Astrocyte (in vitro differentiated cells and primary cell): ENCODE measurements around the gene PRDM2.

ENCODE experiments used
- EZH2 ChIP-seq: IDR thresholded peaks from 2 replicates; pipeline ENCODE4 v1.6.1; 2012; ENCODE audit warnings: mild to moderate bottlenecking, low read length, inconsistent platforms; ENCODE audit not compliant: insufficient read depth
- TF ChIP-seq, protein P1 (sequence below): IDR thresholded peaks from 2 replicates; pipeline ENCODE4 v1.5.1; 2011; ENCODE audit warnings: low read depth, mild to moderate bottlenecking, inconsistent platforms, low read length, moderate library complexity; ENCODE audit not compliant: insufficient read depth

DNA sequence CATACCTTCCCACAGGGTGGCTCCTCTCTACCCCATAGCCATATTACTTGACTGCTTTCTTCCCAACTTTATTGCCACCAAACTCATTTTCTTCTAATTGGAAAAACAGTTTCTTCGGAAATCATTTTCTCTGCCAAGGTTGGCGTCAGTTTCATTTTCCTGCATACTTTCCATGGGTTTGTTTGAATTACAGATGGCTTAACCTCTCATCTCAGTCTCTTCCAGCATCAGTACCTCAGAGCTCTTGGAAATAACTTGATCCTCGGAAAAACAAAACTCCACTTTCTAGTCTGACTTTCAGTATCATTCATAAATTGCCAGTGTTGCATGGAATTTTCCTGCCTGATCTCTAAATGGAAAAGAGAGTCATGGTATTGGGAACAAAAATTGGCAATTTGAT, 20.3 kb upstream of the PRDM2 start:
- TF ChIP-seq, protein P1, sequence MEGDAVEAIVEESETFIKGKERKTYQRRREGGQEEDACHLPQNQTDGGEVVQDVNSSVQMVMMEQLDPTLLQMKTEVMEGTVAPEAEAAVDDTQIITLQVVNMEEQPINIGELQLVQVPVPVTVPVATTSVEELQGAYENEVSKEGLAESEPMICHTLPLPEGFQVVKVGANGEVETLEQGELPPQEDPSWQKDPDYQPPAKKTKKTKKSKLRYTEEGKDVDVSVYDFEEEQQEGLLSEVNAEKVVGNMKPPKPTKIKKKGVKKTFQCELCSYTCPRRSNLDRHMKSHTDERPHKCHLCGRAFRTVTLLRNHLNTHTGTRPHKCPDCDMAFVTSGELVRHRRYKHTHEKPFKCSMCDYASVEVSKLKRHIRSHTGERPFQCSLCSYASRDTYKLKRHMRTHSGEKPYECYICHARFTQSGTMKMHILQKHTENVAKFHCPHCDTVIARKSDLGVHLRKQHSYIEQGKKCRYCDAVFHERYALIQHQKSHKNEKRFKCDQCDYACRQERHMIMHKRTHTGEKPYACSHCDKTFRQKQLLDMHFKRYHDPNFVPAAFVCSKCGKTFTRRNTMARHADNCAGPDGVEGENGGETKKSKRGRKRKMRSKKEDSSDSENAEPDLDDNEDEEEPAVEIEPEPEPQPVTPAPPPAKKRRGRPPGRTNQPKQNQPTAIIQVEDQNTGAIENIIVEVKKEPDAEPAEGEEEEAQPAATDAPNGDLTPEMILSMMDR = no peak
- TF ChIP-seq EZH2 = no peak
